ELF-1 (cell line): ENCODE data around the gene MEFV.
A peak's percentile ranks its signal among the peaks of the same experiment; 100 is the strongest.
"Not testable (repeated sequence)": the region's sequence is repeated elsewhere in the genome, so short reads cannot be mapped to it uniquely, and the experiment has no call there.

Source experiments
- DNase-seq: peaks from one replicate; pipeline ENCODE4 v3.0.0-alpha.2; 2016; ENCODE audit warnings: low read depth, low spot score

MEFV gene

GRCh38 chr16:3270718-3271117 lies 14.3 kb upstream of the MEFV start:
- not testable (repeated sequence) for DNase-seq

DNA sequence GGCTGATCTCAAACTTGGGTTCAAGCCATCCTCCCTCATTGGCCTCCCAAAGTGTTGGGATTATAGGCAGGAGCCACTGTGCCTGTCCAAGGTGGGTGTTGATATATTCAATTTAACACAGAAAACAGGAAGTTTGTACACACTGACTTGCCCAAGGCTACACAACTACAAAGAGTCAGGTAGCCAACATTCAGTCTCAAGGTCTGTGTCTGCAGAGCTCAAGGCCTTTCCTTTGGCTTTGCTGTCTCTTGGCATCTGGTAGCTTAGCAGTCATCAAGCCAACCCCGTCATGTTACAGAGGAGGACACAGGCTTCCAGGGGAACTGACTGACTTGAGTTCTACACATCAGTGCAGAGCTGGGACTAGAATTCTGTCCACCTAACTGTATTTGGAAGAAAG lies 11.9 kb upstream of the MEFV start:
- DNase-seq, result no peak

DNA sequence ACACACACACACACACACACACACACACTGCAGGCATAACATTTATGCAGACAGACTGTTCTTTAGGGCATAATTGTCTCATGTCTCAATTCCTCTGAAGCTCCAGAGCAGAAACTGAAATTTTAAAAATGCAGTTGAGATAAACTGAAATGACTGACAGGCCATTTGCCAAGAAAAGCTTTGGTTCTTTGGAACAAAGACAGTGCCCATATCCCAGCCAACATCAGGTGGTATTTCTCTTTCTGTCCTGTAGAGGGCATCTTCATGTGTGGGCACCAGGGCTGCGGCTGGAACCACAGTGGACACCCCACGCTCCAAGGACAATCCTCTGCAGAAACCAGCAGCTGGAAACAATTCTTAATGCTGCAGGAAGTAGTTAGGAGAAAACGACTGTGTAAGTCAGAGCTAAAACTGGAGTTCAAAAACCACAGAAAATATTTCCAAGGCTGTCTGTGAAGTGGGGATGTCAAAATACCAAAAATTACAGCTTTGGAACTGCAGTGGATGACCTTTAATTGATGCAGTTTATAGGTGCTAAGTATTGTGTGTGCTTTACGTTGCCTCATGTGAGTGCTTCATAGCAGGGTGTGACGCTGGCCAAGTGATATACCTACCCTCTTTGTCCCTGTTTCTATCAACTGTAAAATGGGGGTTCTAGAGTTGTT lies 10.6 kb upstream of the MEFV start:
- DNase-seq, result peak; percentile 21

DNA sequence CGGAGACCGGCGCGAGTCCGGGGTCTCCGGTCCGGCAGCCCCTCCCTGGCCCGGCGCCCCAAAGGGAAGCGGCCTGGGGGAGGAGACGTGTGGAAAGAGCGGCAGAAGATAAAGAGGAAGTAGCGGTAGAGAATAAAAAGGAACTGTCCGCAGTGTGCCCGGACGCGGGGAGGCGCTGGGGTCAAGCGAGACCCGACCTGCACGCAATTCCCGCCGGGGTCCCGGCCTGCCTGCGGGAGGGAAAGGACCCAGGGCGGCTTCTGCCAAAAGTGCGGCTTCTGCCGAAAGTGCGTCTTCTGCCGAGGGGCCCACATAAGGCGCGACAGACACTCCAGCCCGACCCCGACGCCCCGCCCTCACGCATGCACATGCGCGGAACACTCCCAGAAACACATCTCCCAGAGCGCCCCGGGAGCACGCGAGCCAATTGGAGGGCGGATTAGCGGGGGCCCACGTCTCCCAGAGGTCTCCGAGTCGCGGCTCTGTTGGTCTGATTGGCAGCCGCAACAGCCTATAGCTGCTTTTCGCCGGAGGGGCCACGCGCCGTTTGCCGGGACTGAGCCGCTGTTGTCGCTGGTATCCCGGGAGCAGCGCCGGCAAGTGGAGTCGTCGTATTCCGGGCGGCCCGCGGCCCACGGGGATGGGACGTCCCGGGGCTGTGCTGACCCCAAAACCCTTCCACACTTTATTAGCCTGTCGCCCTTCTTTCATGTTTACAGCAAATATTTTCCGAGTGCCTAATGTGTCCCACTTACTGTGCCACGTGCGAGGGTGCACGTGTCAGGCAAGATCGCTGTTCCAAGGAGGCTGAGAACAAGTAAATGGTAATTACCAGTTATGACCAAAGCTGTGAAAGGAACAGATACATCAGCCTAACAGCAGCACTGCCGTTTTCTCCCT lies 8.0 kb upstream of the MEFV start:
- DNase-seq, result peak; percentile 99

GRCh38 chr16:3262517-3262916 lies 6.1 kb upstream of the MEFV start:
- DNase-seq, result no peak

GRCh38 chr16:3259836-3260235 lies 3.4 kb upstream of the MEFV start:
- no peak for DNase-seq

DNA sequence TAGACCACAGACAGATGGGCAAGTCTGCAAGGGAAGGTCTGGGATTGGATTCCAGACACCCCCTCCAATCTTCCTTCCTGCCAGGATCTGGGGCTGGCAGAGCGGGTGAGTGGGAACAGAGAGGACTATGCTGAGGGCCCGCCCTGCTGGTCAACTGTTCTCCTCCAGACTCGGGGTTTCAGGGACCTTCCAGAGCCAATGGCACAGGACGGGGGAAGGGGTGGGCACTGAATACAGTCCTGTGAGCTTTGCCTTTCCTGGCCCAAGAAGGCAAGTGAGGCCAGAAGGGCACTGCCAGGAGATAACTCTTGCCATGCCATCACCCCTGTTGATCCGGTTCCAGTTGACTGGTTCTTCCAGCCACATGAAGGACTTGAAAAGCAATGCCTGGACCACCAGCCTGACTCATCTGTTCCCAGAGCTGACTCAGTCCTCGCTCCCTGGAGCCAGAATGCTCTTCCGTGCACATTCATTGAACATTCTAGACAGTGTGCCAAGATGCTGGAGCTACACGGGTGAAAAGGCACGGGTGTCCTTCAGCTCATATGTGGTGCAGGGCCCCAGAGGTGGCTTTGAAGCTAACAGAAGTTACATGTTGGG lies 533 bp upstream of the MEFV start:
- no peak for DNase-seq

DNA sequence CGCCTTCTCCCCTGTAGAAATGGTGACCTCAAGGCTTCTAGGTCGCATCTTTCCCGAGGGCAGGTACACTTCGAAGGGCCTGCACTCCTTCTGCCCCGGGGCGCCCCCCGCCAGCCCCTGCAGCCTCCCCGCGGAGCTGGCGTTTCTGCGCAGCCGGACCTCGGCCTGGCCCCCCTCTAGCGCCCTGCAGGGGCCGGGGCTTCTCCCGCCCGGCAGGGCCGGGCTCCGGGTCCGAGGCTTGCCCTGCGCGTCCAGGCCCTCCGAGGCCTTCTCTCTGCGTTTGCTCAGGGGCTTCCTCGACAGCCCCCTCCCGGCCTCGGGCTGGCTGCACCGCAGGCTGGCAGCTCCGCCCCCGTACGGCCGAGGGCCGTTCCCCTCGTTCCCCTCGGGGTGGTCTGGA lies 2.1 kb downstream of the MEFV start:
- no peak for DNase-seq

DNA sequence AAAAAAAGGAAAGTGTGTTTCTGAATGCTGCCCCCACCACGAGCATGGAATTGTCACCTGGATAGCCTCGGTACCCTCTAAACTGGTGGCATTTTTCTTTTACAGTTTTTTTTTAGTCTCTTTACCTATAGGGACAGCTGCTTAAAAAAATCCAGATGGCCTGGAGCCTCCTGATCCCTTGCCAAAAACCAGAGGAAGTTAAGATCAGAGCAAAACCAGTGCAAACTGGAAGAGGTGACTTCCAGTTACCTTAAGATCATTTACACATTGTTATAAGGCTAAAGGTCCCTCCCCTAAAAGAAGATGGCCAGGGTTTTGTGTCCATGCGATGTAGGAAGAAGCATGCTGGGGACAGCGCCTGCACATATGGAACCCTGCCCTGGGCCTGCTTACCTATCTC lies 3.5 kb downstream of the MEFV start:
- no peak for DNase-seq

- no peak for DNase-seq
Measured at GRCh38 chr16:3249451-3249850, 7.0 kb downstream of the MEFV start.

- no peak for DNase-seq
Measured at GRCh38 chr16:3249020-3249419, 7.4 kb downstream of the MEFV start.

DNA sequence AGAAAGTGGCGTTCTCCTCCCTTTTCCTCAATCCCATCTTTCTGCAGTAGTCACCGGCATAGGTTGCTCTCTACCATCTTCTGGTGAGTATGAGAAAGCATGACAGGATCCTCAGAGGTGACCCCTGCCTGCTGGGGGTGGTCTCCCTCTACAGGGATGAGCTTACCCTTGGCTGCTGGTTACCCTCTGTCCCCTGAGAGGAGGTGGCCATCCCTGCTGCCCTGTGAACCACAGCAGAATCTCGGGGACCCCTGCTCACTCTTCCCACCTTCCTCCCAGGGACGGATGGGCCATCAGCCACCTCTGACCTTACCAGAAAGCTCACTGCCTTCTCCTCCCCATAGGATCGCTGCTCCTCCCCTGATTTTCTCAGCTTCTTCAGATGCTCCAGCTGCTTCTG lies 7.8 kb downstream of the MEFV start:
- no peak for DNase-seq

DNA sequence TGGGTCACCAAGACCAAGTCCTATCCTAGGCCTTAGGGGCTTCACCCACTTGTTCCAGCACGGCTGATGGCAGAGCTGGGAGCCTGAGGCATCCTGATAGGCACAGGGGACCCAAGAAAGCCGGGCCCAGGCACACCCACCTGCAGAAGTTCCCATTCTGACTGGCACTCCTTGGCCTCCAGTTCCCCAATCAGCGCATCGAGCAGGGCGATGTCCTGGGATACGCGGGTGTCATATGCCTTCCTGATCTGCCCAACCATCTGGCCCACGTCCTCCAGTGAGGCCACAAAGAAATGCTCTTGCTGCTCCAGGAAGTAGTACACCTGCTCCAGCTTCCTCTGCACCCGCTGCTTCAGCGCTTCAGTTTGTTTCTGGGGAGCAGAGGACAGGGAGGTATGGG lies 9.6 kb downstream of the MEFV start:
- DNase-seq, result no peak

DNA sequence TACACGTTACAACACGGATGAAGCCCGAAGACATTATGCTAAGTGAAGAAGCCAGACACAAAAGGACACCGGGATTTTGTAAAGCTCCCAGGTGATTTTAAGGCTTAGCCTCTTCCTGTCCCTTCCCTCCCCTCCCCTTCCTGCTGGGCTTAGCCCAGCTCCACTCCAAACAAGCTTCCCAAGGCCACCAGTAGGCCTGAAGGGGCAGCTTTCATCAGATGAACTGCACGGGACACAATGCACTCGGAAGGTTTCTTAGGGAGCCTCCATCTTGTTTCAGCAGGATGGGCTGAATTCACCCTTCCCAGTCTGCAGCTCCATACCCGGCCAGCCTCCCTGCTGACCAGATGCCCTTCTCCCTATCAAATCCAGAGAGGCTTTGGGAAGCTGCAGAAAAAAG lies 10.4 kb downstream of the MEFV start:
- no peak for DNase-seq

DNA sequence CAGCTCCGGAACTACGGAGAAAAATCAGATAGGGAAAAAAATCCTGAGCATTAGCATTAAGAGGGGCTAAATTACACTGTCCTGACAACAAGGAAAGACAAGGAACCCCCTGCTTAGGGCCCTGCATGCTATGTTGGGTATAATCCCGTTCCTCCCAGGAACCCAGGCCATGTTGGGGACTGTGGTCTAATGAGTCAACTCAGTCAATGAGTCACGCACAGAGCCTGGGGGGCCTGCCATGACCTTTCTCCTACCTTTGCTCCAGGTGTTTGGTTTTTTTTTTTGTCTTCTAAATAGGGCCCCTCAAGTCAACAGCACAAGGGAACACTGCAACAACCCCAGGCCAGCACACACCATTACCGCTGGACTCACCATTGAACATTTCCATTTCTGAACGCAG lies 12.6 kb downstream of the MEFV start:
- no peak for DNase-seq

- DNase-seq, result no peak
Measured at GRCh38 chr16:3242709-3243108, 13.7 kb downstream of the MEFV start.

- DNase-seq, result no peak
Measured at GRCh38 chr16:3241761-3242160, 14.7 kb downstream of the MEFV start.

- peak; percentile 71 for DNase-seq
Measured at GRCh38 chr16:3235856-3236669, 20.4 kb downstream of the MEFV start.

GRCh38 chr16:3234857-3235561 lies 21.4 kb downstream of the MEFV start, which contains the start of gene ZNF200:
Gene ZNF200 (minus strand): TSS chr16:3235158. CDS start chr16:3233755, 1,403 bp downstream.
- peak; percentile 97 for DNase-seq

- no peak for DNase-seq
Measured at GRCh38 chr16:3234543-3234856, 21.9 kb downstream of the MEFV start.

GRCh38 chr16:3223913-3224515 lies 32.4 kb downstream of the MEFV start:
- no peak for DNase-seq
